MCF 10A (cell line): ENCODE data around the gene MDN1. TPM values are rescaled to one million over a fixed set of nuclear protein-coding genes. Genes with fewer than 3 reads are reported as not detected.

Source experiments
- BruUV-seq: library from RNA; stranded (reverse); fragments of 400-500 nt; replicated peaks from 2 replicates; lab custom pipeline; 2021; lab: Mats Ljungman, UMichigan
- CTCF ChIA-PET: fragments of 300-600 bp; sonication (Branson Sonifier 250); formaldehyde crosslinking; extraction: SDS; loops from one replicate; lab custom pipeline; 2021; ENCODE audit warnings: antibody characterized with exemption, inconsistent platforms; lab: Yijun Ruan, JAX
- POLR2A ChIA-PET: fragments of 300-600, 350-650 bp; sonication (Branson Sonifier 250); formaldehyde crosslinking; extraction: SDS; loops from one replicate; lab custom pipeline; 2020; ENCODE audit warnings: antibody characterized with exemption, inconsistent platforms; lab: Yijun Ruan, JAX
- DNase-seq: peaks from one replicate; pipeline ENCODE4 v3.0.0-alpha.2; 2018; ENCODE audit not compliant: unreplicated experiment
- H3K27ac Mint-ChIP-seq: one replicate; pipeline ENCODE4 v1.8.0; 2022; ENCODE audit warnings: mild to moderate bottlenecking, low read depth, mixed read lengths; ENCODE audit not compliant: unreplicated experiment
- H3K27me3 Mint-ChIP-seq: one replicate; pipeline ENCODE4 v1.8.0; 2022; ENCODE audit warnings: mixed read lengths; ENCODE audit not compliant: insufficient read depth, unreplicated experiment
- H3K36me3 Mint-ChIP-seq: one replicate; pipeline ENCODE4 v1.8.0; 2022; ENCODE audit warnings: mild to moderate bottlenecking, moderate library complexity, mixed read lengths; ENCODE audit not compliant: insufficient read depth, unreplicated experiment
- H3K4me1 Mint-ChIP-seq: one replicate; pipeline ENCODE4 v1.8.0; 2022; ENCODE audit warnings: mixed read lengths; ENCODE audit not compliant: insufficient read depth, unreplicated experiment
- H3K4me3 Mint-ChIP-seq: one replicate; pipeline ENCODE4 v1.8.0; 2022; ENCODE audit warnings: mild to moderate bottlenecking, moderate library complexity, mixed read lengths; ENCODE audit not compliant: unreplicated experiment
- H3K9me3 Mint-ChIP-seq: one replicate; pipeline ENCODE4 v1.8.0; 2022; ENCODE audit warnings: mixed read lengths; ENCODE audit not compliant: unreplicated experiment
- CTCF ChIP-seq: fragments of 200-600 bp; IDR thresholded peaks from one replicate; pipeline ENCODE4 v1.8.0; 2022; ENCODE audit warnings: antibody characterized with exemption, mild to moderate bottlenecking; ENCODE audit not compliant: unreplicated experiment
- intact Hi-C: fragments of 100-400 bp; cut with micrococcal nuclease; formaldehyde crosslinking; loops from 2 replicates; pipeline ENCODE4 v1.14.1; 2022
- total RNA-seq: library from RNA; stranded (reverse); gene quantifications from 2 replicates; pipeline ENCODE4 v1.2.3, GENCODE V29; 2022

Gene MDN1
- total RNA-seq, 1 experiment from 2014 or later = 39.2 TPM

- BruUV-seq = no TSS peak
- intact Hi-C loops = no loop called here
- no peaks in the 10 kb centered on the region for H3K9me3 Mint-ChIP-seq
- no peak overlapping the region for H3K27ac Mint-ChIP-seq
- H3K27me3 Mint-ChIP-seq = no peaks in the 10 kb centered on the region
- TF ChIP-seq CTCF = no peak
- H3K4me1 Mint-ChIP-seq = peaks cover 6% of the 10 kb centered on the region
- H3K4me3 Mint-ChIP-seq = no peak overlapping the region
- peaks cover 86% of the 10 kb centered on the region for H3K36me3 Mint-ChIP-seq
- ChIA-PET CTCF (interaction anchor here (0.5 kb wide), 1 partner anchor 831 kb away, joined by 3 read pairs; no protein-coding TSS in a partner anchor), POLR2A (no interaction called here)
- no peak for DNase-seq
Observed at GRCh38 chr6:89711801-89712200, 107.8 kb downstream of the MDN1 start.

- ChIA-PET POLR2A (no interaction called here), CTCF (interaction anchor here (0.6 to 0.8 kb wide), 3 partner anchors 9 to 725 kb away, joined by 3 to 4 read pairs (median 3); no protein-coding TSS in a partner anchor)
- BruUV-seq = no TSS peak
- DNase-seq = no peak
- no peak for TF ChIP-seq CTCF
- no peaks in the 10 kb centered on the region for H3K9me3 Mint-ChIP-seq
- H3K27ac Mint-ChIP-seq = peak overlapping the region; percentile 57
- H3K36me3 Mint-ChIP-seq = peaks cover 92% of the 10 kb centered on the region
- H3K4me3 Mint-ChIP-seq = no peak overlapping the region
- H3K4me1 Mint-ChIP-seq = peaks cover 6% of the 10 kb centered on the region
- intact Hi-C loops = no loop called here
- no peaks in the 10 kb centered on the region for H3K27me3 Mint-ChIP-seq
Observed at GRCh38 chr6:89708316-89708715, 111.3 kb downstream of the MDN1 start.

GRCh38 chr6:89707766-89708165 is 111.8 kb downstream of the MDN1 start:
- DNase-seq = peak; percentile 6
- TF ChIP-seq CTCF = no peak
- BruUV-seq = no TSS peak
- Mint-ChIP-seq H3K4me1 (peaks cover 6% of the 10 kb centered on the region), H3K36me3 (peaks cover 92% of the 10 kb centered on the region), H3K27ac (peak overlapping the region; percentile 57), H3K4me3 (no peak overlapping the region), H3K9me3 (no peaks in the 10 kb centered on the region), H3K27me3 (no peaks in the 10 kb centered on the region)
- POLR2A ChIA-PET = interaction anchor here (0.6 to 0.7 kb wide), 3 partner anchors 12 to 24 kb away, joined by 3 read pairs; no protein-coding TSS in a partner anchor
- intact Hi-C loops = no loop called here
- CTCF ChIA-PET = interaction anchor here (0.8 to 1.2 kb wide), 2 partner anchors 15 to 36 kb away, joined by 3 read pairs; no protein-coding TSS in a partner anchor

DNA sequence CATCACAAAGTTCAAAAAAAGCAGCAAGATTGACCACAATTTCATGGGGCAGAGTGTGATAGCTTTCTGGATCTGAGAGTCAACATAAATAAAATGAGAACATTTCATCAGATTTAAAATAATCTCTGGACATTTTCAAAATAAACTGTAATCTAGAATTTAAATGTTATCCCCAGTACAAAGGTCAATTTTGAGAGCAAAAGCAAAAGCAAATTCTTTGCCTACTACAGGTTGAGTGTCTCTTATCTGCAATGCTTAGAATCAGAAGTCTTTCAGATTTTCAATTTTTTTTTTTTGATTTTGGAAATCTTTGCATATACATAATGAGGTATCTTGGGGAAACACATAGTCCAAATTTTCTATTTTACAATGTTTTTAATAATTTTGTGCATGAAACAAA is 113.5 kb downstream of the MDN1 start:
- Mint-ChIP-seq H3K36me3 (peaks cover 97% of the 10 kb centered on the region), H3K27me3 (no peaks in the 10 kb centered on the region), H3K4me1 (peaks cover 6% of the 10 kb centered on the region), H3K27ac (no peak overlapping the region), H3K9me3 (no peaks in the 10 kb centered on the region), H3K4me3 (no peak overlapping the region)
- intact Hi-C loops = no loop called here
- CTCF ChIA-PET = no interaction called here
- no TSS peak for BruUV-seq
- DNase-seq = no peak
- POLR2A ChIA-PET = no interaction called here
- no peak for TF ChIP-seq CTCF
